HepG2 (cell line): ENCODE measurements around the gene ACAD11. TPM values are rescaled to one million over a fixed set of nuclear protein-coding genes. Genes with fewer than 3 reads are reported as not detected.

Experiments
- ATAC-seq: fragments of 200-7000 bp; cut with Tn5 transposase; 3 replicates; pipeline ENCODE4 v1.9.1; 2020; ENCODE audit warnings: mild to moderate bottlenecking, moderate library complexity
- BruUV-seq: library from RNA; stranded (reverse); fragments of 400-500 nt; replicated peaks from 2 replicates; lab custom pipeline; 2021; lab: Mats Ljungman, UMichigan
- CTCF ChIA-PET: fragments of 300-600 bp; formaldehyde crosslinking; extraction: SDS; loops from one replicate; lab custom pipeline; 2021; ENCODE audit warnings: low total read pairs, inconsistent platforms, low intra/inter-chr PET ratio; lab: Yijun Ruan, JAX
- POLR2A ChIA-PET: fragments of 350-600 bp; sonication (Branson Sonifier 250); formaldehyde crosslinking; loops from one replicate; lab custom pipeline; 2020; ENCODE audit warnings: antibody characterized with exemption, inconsistent platforms; lab: Yijun Ruan, JAX
- DNase-seq: peaks from one replicate; pipeline ENCODE4 v3.0.0-alpha.2; 2015; ENCODE audit warnings: low spot score
- FAIRE-seq: peaks from 3 replicates; lab custom pipeline; 2011; peaks lifted over from hg19 to GRCh38; lab: Jason Lieb, UNC
- H2AFZ ChIP-seq: one replicate; pipeline ENCODE4 v1.6.1; 2011; ENCODE audit warnings: low read length, inconsistent platforms
- H3K27ac ChIP-seq: fragments of 300-600 bp; 3 replicates; pipeline ENCODE4 v1.8.0; 2011; ENCODE audit warnings: mixed run types, mild to moderate bottlenecking, mixed read lengths, low read length, inconsistent platforms; ENCODE audit not compliant: insufficient read depth; ENCODE audit errors: extremely low read length
- H3K27me3 ChIP-seq, 2 experiments: fragments of 200-600 bp in 1 of 2; 2 replicates in 1 of 2; 3 replicates in 1 of 2; pipeline versions ENCODE4 v1.6.0 to v1.8.0; 2011; ENCODE audit warnings: low read length in 2 of 2, mild to moderate bottlenecking in 2 of 2, moderate library complexity in 2 of 2, inconsistent platforms in 1 of 2; ENCODE audit not compliant: insufficient read depth in 2 of 2, control insufficient read depth in 1 of 2
- H3K36me3 ChIP-seq, 2 experiments: fragments of 200-600 bp in 1 of 2; replicated peaks in 1 of 2; 2 replicates in 1 of 2; 3 replicates in 1 of 2; pipeline versions ENCODE4 v1.5.1 to v1.8.0; 2011; ENCODE audit warnings: low read length in 2 of 2, inconsistent platforms in 1 of 2; ENCODE audit not compliant: insufficient read depth in 2 of 2, control insufficient read depth in 1 of 2
- H3K4me1 ChIP-seq: 2 replicates; pipeline ENCODE4 v1.5.1; 2012; ENCODE audit warnings: low read length, inconsistent platforms; ENCODE audit not compliant: insufficient read depth
- H3K4me2 ChIP-seq: 2 replicates; pipeline ENCODE4 v1.6.0; 2011; ENCODE audit warnings: low read depth, low read length, inconsistent platforms
- H3K4me3 ChIP-seq, 3 experiments: fragments of 200-600 bp in 1 of 3; sonication (generic), shearing (Covaris generic) in 1 of 3; replicated peaks in 1 of 3; 2 replicates each; pipeline ENCODE4 v1.5.1; 2011 to 2016; ENCODE audit warnings: low read length in 3 of 3, inconsistent platforms in 2 of 3, low read depth in 2 of 3, mild to moderate bottlenecking in 2 of 3, control low read depth in 1 of 3, mixed read lengths in 1 of 3; ENCODE audit not compliant: insufficient read depth in 1 of 3
- H3K79me2 ChIP-seq: one replicate; pipeline ENCODE4 v1.6.1; 2011; ENCODE audit warnings: low read length, inconsistent platforms; ENCODE audit not compliant: insufficient read depth
- H3K9ac ChIP-seq: 2 replicates; pipeline ENCODE4 v1.6.0; 2011; ENCODE audit warnings: mild to moderate bottlenecking, low read depth, low read length, inconsistent platforms; ENCODE audit not compliant: insufficient read depth
- H3K9me3 ChIP-seq: 2 replicates; pipeline ENCODE4 v1.5.1; 2012; ENCODE audit warnings: mild to moderate bottlenecking, low read length
- H4K20me1 ChIP-seq: 2 replicates; pipeline ENCODE4 v1.6.0; 2011; ENCODE audit warnings: inconsistent platforms, mild to moderate bottlenecking, low read length, moderate library complexity; ENCODE audit not compliant: insufficient read depth
- GATAD1 ChIP-seq: IDR thresholded peaks from 2 replicates; pipeline ENCODE4 v1.6.1; 2016; ENCODE audit warnings: missing genetic modification reagents, missing compliant biosample characterization
- SAP130 ChIP-seq: IDR thresholded peaks from 2 replicates; pipeline ENCODE4 v1.6.1; 2016; ENCODE audit warnings: low read depth
- ZNF432 ChIP-seq: sonication (generic); formaldehyde crosslinking; IDR thresholded peaks from 2 replicates; pipeline ENCODE4 v1.5.0; 2020; ENCODE audit warnings: missing genetic modification reagents, mild to moderate bottlenecking, borderline replicate concordance
- ZNF484 ChIP-seq: sonication (generic); formaldehyde crosslinking; IDR thresholded peaks from 2 replicates; pipeline ENCODE4 v1.5.1; 2020; ENCODE audit warnings: mild to moderate bottlenecking, low read depth, missing genetic modification reagents, borderline replicate concordance
- ZNF629 ChIP-seq: sonication (generic); formaldehyde crosslinking; conservative IDR thresholded peaks from 2 replicates; pipeline ENCODE4 v1.5.0; 2020; ENCODE audit warnings: missing genetic modification reagents
- WGBS: methylation state at CpG from one replicate; pipeline ENCODE4 v1.1.6; 2017; ENCODE audit warnings: low lambda C conversion rate; 5-methylcytosine and 5-hydroxymethylcytosine counted together
- in situ Hi-C: cut with HindIII; loops from 2 replicates; pipeline ENCODE4 v1.10.0; 2017; ENCODE audit warnings: low pct_unique_long_range_greater_than_20kb; ENCODE audit not compliant: extremely low pct_ligation_motif_present
- intact Hi-C: fragments of 100-400 bp; cut with micrococcal nuclease; formaldehyde crosslinking; loops from one replicate; pipeline ENCODE4 v1.10.0; 2022; ENCODE audit not compliant: unreplicated experiment
- polyA plus RNA-seq, 8 experiments: library from polyadenylated mRNA; depleted of rRNA in 3 of 8; stranded (reverse) in 7 of 8; unstranded in 1 of 8; fragments of >200 nt; fragmentation: Illumina TruSeq in 4 of 8; extraction: Trizol in 4 of 8; gene quantifications; 2 replicates each; pipeline versions ENCODE4 v1.2.1 to v1.2.3, GENCODE V29; 2011 to 2016; ENCODE audit warnings: low read depth in 4 of 8, missing spikeins in 1 of 8, mixed read lengths in 1 of 8; ENCODE audit not compliant: insufficient read depth in 1 of 8
- total RNA-seq, 5 experiments: library from RNA; depleted of rRNA; stranded (reverse); fragments of >200 nt; fragmentation: Illumina TruSeq; extraction: Trizol; gene quantifications; 2 replicates each; pipeline ENCODE4 v1.2.3, GENCODE V29; 2016; ENCODE audit warnings: low read depth in 1 of 5
- TF ChIP-seq, protein P1 (sequence below): sonication (generic); formaldehyde crosslinking; IDR thresholded peaks from 2 replicates; pipeline ENCODE4 v1.4.0; 2020; ENCODE audit warnings: missing genetic modification reagents, low read depth, mild to moderate bottlenecking, borderline replicate concordance
- TF ChIP-seq, protein P2 (sequence below): sonication (generic); formaldehyde crosslinking; IDR thresholded peaks from 2 replicates; pipeline ENCODE4 v1.4.0; 2020; ENCODE audit warnings: missing genetic modification reagents
- TF ChIP-seq, protein P3 (sequence below): sonication (generic); formaldehyde crosslinking; IDR thresholded peaks from 2 replicates; pipeline ENCODE4 v1.4.0; 2020; ENCODE audit warnings: missing genetic modification reagents, borderline replicate concordance

The ACAD11 gene
- total and polyA plus RNA-seq, 2 of the 13 experiments (the other 11 are each of a cell fraction or from before 2014, with no cell fraction given): 30.6 to 56.9 TPM

DNA sequence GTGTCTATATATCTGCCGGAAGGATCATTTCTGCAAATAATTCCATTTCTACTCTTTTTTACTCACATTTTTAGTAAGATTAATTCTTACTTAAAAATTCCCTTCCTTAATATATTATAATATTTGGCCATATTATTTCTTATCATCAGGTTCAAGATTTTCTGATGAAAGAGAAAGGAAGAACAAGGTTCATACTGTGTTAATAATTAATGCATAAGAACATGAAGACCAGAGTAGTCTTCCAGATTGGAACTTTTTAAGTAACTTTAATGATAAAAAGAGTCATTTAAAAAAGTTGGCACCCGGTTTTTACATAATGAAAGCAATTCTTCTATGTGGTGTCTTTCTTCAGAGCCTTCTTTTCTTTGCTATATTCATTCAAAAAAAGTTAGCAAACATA, 61.9 kb downstream of the ACAD11 start:
- DNase-seq (no peak), ATAC-seq (no peak), FAIRE-seq (no peak)
- no TSS peak for BruUV-seq
- POLR2A ChIA-PET: no interaction called here
- no peaks in the 10 kb centered on the region for H3K27me3 ChIP-seq
- intact Hi-C loops: no loop called here
- H3K36me3 ChIP-seq: peaks cover 0 to 10% of the 10 kb centered on the region in 2 experiments; a peak in 2 of 5 replicates
- TF ChIP-seq ZNF484 (CRISPR knock-in tag) (no peak), SAP130 (CRISPR knock-in tag) (no peak), ZNF629 (no peak), ZNF432 (no peak), GATAD1 (no peak)
- TF ChIP-seq, protein P1, sequence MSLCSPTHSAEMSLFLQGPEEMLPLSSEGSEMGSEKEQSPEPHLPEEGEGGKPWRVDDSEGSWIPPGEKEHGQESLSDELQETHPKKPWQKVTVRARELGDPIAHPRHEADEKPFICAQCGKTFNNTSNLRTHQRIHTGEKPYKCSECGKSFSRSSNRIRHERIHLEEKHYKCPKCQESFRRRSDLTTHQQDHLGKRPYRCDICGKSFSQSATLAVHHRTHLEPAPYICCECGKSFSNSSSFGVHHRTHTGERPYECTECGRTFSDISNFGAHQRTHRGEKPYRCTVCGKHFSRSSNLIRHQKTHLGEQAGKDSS (CRISPR knock-in tag): no peak
- TF ChIP-seq, protein P2, sequence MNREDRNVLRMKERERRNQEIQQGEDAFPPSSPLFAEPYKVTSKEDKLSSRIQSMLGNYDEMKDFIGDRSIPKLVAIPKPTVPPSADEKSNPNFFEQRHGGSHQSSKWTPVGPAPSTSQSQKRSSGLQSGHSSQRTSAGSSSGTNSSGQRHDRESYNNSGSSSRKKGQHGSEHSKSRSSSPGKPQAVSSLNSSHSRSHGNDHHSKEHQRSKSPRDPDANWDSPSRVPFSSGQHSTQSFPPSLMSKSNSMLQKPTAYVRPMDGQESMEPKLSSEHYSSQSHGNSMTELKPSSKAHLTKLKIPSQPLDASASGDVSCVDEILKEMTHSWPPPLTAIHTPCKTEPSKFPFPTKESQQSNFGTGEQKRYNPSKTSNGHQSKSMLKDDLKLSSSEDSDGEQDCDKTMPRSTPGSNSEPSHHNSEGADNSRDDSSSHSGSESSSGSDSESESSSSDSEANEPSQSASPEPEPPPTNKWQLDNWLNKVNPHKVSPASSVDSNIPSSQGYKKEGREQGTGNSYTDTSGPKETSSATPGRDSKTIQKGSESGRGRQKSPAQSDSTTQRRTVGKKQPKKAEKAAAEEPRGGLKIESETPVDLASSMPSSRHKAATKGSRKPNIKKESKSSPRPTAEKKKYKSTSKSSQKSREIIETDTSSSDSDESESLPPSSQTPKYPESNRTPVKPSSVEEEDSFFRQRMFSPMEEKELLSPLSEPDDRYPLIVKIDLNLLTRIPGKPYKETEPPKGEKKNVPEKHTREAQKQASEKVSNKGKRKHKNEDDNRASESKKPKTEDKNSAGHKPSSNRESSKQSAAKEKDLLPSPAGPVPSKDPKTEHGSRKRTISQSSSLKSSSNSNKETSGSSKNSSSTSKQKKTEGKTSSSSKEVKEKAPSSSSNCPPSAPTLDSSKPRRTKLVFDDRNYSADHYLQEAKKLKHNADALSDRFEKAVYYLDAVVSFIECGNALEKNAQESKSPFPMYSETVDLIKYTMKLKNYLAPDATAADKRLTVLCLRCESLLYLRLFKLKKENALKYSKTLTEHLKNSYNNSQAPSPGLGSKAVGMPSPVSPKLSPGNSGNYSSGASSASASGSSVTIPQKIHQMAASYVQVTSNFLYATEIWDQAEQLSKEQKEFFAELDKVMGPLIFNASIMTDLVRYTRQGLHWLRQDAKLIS (CRISPR knock-in tag): no peak
- TF ChIP-seq, protein P3, sequence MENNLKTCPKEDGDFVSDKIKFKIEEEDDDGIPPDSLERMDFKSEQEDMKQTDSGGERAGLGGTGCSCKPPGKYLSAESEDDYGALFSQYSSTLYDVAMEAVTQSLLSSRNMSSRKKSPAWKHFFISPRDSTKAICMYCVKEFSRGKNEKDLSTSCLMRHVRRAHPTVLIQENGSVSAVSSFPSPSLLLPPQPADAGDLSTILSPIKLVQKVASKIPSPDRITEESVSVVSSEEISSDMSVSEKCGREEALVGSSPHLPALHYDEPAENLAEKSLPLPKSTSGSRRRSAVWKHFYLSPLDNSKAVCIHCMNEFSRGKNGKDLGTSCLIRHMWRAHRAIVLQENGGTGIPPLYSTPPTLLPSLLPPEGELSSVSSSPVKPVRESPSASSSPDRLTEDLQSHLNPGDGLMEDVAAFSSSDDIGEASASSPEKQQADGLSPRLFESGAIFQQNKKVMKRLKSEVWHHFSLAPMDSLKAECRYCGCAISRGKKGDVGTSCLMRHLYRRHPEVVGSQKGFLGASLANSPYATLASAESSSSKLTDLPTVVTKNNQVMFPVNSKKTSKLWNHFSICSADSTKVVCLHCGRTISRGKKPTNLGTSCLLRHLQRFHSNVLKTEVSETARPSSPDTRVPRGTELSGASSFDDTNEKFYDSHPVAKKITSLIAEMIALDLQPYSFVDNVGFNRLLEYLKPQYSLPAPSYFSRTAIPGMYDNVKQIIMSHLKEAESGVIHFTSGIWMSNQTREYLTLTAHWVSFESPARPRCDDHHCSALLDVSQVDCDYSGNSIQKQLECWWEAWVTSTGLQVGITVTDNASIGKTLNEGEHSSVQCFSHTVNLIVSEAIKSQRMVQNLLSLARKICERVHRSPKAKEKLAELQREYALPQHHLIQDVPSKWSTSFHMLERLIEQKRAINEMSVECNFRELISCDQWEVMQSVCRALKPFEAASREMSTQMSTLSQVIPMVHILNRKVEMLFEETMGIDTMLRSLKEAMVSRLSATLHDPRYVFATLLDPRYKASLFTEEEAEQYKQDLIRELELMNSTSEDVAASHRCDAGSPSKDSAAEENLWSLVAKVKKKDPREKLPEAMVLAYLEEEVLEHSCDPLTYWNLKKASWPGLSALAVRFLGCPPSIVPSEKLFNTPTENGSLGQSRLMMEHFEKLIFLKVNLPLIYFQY (CRISPR knock-in tag): no peak
- peaks cover 7% of the 10 kb centered on the region; the same call in 1 of the 2 replicates for H3K4me1 ChIP-seq
- no peaks in the 10 kb centered on the region for H4K20me1 ChIP-seq
- no peak overlapping the region for H3K4me2 ChIP-seq
- in situ Hi-C loops: no loop called here
- no peaks in the 10 kb centered on the region for H3K9me3 ChIP-seq
- no peak overlapping the region for H2AFZ ChIP-seq
- no peak overlapping the region for H3K27ac ChIP-seq
- no peak overlapping the region for H3K4me3 ChIP-seq
- no peak overlapping the region for H3K9ac ChIP-seq
- CTCF ChIA-PET: no interaction called here
- no peaks in the 10 kb centered on the region for H3K79me2 ChIP-seq
- WGBS: 91% methylated on average over 2 of the region's 2 CpGs
